AG10803 (cell line): ENCODE measurements around the gene SLC2A4.

Experiments used
- DNase-seq: peaks from one replicate; pipeline ENCODE4 v3.0.0; 2010; ENCODE audit warnings: low read depth
- H3K4me3 ChIP-seq: 2 replicates; pipeline ENCODE4 v1.5.1; 2011; ENCODE audit warnings: mild to moderate bottlenecking, low read length, control low read depth
- CTCF ChIP-seq: conservative IDR thresholded peaks from 2 replicates; pipeline ENCODE4 v1.5.1; 2011; ENCODE audit warnings: mild to moderate bottlenecking, low read length, control low read depth, inconsistent platforms

SLC2A4 gene

DNA sequence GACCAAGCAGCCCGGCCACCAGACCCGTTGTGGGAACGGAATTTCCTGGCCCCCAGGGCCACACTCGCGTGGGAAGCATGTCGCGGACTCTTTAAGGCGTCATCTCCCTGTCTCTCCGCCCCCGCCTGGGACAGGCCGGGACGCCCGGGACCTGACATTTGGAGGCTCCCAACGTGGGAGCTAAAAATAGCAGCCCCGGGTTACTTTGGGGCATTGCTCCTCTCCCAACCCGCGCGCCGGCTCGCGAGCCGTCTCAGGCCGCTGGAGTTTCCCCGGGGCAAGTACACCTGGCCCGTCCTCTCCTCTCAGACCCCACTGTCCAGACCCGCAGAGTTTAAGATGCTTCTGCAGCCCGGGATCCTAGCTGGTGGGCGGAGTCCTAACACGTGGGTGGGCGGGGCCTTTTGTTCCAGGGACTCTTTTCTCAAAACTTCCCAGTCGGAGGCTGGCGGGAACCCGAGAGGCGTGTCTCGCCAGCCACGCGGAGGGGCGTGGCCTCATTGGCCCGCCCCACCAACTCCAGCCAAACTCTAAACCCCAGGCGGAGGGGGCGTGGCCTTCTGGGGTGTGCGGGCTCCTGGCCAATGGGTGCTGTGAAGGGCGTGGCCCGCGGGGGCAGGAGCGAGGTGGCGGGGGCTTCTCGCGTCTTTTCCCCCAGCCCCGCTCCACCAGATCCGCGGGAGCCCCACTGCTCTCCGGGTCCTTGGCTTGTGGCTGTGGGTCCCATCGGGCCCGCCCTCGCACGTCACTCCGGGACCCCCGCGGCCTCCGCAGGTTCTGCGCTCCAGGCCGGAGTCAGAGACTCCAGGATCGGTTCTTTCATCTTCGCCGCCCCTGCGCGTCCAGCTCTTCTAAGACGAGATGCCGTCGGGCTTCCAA, at the start of gene SLC2A4:
TSS of gene SLC2A4 (plus strand) at position 645 of the 879 bp plus-strand sequence. CDS start at position 862, 217 bp downstream.
- no peak for TF ChIP-seq CTCF
- DNase-seq: peak; percentile 85

DNA sequence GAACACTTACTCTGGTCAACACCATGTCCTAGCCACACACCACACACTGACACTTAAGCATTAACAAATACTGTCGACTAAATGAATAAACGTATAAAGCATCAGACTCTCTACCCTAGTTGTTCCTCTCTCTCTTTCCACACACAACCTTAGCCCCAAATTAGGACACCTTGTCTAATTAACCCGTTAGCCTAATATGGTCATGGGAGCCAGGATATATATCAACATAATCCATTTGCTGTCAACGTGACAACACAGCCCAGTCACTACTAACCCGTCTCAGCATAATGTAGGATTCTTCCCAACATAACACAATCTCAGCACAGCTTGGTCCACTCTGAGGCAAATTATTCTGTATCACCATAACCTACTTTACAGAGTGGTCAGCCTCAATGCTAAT, 49.4 kb upstream of the SLC2A4 start:
- DNase-seq: no peak
- TF ChIP-seq CTCF: no peak
- no peak overlapping the region for H3K4me3 ChIP-seq

More for the DNA sequence above, at the start of gene SLC2A4:
- peak within 1 kb of the TSS; percentile 58 for H3K4me3 ChIP-seq

DNA sequence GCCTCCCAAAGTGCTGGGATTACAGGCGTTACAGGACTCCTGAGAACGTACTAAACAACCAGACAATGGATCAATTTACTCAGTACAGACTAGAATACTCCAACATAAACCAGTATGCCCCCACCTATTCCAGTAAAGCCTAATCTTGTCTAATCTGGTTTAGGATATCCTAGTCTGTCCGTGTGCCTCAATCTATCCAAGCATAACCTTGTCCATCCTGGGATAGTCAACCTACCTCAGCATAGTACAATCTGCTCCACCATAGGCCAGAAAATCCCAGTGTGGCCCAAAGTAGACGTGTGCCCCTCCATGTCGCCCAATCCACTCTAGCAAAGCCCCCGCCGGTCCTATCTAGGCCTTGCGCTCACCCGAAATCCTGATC, 47.8 kb upstream of the SLC2A4 start:
- DNase-seq: no peak
- peak overlapping the region; percentile 89 for H3K4me3 ChIP-seq
- no peak for TF ChIP-seq CTCF

DNA sequence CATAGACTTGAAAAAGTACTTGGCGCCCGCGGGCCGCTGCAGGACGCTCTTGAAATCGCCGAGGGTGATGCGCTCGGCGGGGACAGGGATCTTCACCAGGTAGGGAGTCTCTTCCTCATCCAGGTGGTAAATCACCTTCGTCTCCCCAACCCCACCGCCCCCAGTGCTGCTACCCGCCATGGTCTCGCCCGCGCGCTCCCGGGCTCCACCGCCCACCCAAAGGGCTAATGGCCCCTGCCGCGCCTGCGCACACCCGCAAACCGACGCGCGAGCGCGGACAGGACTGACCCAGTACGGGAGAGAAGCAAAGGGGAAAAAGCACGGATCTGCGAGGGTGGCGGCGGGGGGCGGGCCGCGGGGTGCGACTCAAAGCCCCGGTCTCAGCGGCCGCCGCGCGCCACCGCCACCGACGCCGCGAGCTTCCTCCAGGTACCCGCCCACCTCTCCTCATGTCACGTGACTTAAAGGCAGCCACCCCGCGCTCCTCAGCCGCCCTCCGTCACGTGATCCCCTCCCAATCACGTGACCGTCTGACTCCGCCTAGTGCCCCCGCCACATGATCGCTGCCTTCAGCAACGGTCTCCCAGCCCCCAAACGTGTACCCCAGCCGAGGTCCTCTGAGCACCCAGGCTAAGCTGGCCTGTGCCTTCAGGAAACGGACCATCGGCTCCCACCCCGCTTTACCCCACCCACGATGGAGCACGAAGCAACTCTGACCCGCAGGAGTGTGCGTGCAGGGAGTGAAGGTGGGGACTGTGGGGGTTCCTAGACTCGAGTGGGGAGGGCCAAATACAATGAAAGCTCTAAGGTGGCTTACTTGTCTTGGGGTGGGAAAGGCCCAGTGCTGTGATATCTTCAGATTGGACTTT, 47.2 kb upstream of the SLC2A4 start, which contains the start of gene DVL2:
TSS of gene DVL2 (minus strand) at position 435 of the 869 bp plus-strand sequence. CDS start at position 180, 255 bp downstream.
- DNase-seq: peak; percentile 93

GRCh38 chr17:7235693-7236665, 45.5 kb upstream of the SLC2A4 start:
- no peak for TF ChIP-seq CTCF
- no peak overlapping the region for H3K4me3 ChIP-seq
- no peak for DNase-seq

More for the DNA sequence above, 47.2 kb upstream of the SLC2A4 start, which contains the start of gene DVL2:
- H3K4me3 ChIP-seq: peak within 1 kb of the TSS; percentile 89
- no peak for TF ChIP-seq CTCF

DNA sequence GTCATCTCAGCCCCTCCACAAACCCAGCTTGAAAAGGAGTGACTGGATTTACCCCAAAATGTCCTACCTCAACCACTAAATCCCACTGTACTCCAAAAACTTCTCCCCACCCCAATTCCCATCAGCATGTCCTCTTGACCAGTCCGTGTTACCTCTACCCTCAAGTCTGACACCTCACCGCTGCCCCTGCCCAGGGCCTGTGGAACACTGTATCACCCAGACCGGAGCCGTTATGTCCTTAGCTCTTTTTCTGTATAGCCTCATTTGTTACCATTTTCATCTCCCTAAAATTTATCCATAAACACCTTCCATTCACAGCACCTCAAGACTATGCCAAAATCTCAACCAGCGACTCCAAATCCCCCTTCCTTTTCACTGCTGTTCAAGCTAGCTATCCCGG, 44.7 kb upstream of the SLC2A4 start:
- peak overlapping the region; percentile 94; the same call in 1 of the 2 replicates for H3K4me3 ChIP-seq
- TF ChIP-seq CTCF: no peak
- no peak for DNase-seq
